Dedifferentiated amniotic fluid mesenchymal stem cell (primary cell): ENCODE measurements around the gene KIRREL3.

ENCODE experiments used
- DNase-seq: peaks from one replicate; pipeline ENCODE4 v3.0.0-alpha.2; 2016; ENCODE audit errors: extremely low spot score

The KIRREL3 gene

DNA sequence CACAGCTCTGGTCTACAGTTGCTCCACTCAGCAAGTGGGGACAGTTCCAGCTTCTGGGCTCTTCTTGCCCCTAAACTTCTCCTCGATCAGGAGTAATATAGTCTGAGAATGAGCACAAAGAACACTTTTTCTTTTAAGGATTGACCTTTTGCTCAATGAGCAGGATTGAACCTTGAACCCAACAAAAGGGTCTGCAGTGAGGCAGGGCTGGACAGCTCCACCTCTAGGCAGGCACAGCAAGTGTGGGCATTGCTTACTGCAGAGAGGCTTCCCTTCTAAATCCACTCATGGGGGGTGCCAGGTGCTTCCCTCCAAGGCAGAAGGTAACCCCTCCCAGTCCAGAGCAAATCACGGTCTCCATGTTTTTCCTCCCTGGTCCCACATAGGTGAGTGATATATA is 365.6 kb downstream of the KIRREL3 start:
- no peak for DNase-seq

DNA sequence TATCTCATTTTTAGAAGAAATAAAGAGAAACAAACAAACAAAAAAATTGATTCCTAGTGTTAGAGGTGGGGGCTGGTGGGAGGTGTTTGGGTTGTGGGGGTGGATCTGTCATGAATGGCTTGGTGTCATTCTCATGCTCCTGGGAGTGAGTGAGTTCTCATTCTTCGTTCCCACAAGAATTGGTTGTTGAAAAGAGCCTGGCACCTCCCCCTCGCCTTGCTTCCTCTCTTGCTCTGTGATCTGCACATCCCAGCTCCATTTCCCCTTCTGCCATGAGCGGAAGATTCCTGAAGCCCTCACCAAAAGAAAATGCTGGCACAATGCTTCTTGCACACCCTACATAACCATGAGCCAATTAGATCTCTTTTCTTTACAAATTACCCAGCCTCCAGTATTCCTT is 367.2 kb downstream of the KIRREL3 start:
- no peak for DNase-seq

DNA sequence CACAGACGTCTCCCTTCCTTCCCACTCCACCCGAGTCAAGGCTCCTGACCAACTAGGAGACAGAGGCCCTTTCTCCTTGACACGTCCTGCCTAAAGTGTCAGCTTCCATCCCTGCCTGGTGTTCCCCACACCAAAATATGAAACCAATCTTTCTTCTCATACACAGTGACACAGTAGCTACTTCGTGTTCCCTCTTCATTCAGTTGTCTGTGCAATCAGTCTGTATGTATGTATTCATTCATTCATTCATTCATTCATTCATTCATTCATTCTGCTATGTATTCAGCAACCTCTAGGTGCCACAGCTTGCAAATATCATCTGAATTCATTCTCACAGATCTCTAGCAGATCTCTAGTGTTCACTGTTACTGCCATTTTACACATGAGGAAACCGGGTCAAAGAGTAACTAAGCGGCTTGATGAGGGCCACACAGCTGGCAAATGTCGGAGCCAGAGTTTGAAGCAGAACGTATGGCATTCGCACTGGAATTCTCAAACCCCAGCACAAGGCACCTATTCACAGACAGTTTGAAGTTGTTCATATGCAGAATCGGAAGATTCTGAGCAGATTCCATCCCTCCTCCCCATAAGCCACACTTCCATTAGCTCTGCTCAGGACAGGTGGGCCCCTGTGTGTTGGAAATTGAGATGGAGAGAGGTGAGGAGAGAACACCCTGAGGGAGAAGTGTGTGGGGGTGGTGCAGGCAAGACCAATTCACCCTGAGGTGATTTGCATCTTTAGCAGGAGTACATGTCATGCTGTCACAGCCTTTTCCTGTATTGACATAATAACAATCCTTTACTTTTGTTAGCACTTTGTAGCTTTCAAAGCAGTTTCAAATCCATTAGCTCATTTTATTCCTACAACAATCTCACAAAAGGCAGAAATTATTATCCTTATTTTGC is 369.4 kb downstream of the KIRREL3 start:
- DNase-seq = no peak

DNA sequence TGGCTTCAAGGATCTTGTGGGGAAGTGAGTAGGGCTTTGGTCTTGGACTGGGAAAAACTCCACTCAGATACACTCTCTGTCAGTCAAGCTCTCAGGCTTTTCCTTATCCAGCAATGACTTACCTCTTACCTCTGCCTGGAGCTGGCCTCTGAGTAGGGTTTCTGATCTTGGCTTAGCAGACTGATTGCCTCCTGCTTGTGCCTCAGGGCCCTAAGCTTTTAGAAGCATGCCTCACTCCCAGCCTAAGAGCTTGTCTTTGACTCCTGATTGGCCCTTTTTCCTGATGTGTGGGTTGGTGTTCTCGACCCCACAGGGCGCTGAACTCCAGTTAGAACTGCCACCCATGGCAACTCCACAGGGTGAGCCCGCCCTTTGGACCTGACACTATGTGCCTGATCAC is 370.1 kb downstream of the KIRREL3 start:
- no peak for DNase-seq

DNA sequence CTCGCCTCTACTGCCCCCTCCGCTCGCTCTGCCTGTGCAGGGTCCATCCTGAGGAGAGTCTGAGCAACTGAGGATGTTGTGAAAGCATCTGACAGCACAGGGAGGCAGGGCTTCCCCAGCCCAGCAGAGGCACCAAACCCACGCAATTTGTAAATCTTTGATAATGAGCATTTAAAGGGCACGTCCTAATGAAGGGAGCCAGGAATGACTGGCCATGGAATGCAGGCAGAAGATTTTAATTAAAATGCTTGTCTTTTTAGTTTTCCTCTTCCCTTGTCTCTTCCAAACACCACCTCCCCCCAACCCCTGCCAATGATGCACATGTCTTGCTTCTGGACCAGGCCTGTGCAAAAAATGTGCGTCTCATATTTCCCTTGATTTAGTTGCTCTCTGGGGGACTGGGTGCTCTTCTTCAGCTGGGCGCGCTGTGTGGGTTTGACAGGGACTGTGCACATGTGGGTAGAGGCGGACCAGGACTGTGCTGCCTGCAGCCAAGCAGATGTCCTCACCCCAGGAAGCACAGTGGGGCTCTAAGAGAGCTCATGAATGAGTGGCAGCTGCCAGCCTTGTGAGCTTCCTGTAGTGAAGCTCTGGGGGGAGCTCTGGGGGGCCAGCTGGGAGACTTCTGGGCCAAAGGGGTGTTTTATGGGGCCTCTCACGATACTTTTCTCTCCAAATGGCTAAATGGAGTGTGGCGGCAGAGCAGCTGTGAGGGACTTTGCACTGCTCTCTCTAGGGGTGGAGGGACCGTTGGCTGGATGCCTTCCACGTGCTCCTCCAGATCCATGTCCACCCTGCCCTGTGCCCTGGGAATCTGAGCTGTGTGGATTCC is 371.6 kb downstream of the KIRREL3 start:
- DNase-seq = no peak

DNA sequence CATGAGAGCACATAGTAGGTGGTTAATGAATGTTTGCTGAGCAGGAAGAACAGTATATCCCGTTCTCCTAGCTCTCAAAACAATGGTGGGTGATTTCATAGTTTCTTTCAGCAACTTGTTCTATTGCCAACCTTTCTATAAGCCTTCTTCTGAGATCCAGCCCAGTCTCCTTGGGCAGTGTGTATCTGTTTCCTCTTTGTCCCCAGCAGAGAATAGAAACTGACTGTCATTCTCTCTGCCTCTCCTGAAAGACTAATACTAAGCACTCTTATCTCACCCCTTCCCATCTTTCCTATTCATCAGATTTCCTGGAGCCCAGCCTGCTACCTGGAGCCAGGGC is 372.1 kb downstream of the KIRREL3 start:
- no peak for DNase-seq

DNA sequence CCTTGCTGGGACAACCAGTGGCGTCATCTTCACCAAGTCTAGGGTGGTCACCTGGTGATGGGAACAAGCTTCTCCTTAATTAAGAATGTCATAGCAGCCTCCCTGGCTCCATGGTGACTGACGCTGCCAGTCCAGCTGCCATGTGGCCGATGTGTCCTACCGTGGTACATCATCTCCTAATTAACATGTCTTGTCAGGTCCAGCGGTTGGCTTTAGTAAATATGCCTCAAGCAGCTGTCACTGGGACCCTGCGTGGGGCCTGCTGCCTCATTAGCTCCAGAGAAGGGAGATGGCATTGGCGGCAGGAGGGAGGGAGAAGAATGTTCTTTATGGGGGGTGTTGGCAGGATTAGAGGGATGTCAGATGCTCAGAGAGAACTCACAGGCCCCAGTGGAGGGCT is 373.1 kb downstream of the KIRREL3 start:
- no peak for DNase-seq

DNA sequence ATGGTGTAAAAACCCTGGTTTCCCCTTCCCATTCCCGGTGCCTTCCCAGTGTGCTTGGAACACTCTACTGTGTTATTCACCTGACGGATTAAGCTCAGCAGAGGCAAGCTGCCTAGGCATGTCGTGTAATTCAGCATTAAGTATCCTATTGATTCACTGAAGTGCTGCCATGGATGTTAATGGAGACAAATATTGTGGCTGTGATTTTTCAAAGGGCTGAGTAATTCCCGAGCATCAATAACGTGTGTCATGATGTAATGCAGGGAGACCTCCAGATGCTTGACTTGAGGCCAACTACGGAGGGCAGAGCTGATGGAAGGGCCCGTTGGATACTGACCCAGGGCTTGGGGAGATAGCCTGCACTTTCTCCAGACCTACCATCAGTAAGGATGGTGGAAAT is 376.1 kb downstream of the KIRREL3 start:
- no peak for DNase-seq

DNA sequence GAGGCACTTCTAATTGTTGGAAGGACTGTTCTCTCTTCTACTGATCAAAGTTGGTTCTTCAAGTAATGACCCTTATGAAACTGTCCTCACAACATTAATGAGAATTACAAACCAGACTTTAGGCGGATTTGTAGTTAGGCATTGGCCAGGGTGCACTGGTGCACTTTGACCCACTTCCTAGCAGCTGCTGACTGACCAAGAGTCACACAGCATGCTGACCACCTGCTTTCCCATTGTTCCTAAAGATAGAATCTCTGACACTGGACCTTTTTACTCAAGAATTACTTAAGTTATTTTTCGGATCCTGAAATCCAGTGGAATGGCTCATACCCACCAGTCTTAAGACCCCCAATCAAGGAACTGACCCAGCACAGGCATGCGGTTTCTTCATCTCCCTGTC is 381.1 kb downstream of the KIRREL3 start:
- DNase-seq = no peak

DNA sequence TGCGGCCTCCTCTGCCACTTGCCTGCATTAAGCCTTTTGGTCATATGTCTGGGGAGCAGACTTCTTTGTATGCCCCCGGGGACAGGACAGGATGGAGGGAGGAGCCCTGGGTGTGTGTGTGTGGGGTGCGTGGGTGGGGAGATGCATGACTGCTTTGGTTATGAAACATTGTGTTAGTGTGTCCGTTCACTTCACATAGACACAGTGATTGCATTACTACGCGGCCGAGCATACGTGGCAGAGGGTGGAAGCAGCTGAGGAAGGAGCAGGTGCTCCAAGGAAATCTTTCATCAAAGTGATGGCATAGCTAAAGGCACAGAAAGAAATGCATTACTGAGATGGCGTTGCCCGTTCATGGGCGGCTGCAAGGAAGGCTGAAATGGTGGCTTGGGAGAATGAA is 384.7 kb downstream of the KIRREL3 start:
- DNase-seq = no peak

DNA sequence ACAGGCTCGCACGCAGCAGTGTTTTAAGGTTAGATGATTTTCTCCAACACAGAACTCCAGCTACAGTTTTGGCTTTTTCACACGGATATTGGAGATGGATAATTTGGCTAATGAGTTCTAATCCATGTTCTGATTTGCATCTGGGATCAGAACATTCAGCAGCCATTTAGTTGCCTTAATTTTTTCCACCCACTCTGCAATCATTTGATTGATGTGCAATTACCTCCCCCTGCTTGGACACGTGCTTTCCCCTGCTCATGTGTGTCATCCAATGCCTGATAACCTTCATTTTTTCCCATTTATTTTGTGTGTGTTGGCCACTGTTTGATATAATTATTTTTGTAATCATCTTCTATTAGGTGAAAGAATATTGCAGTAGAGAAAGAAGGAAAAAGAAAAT is 387.3 kb downstream of the KIRREL3 start:
- no peak for DNase-seq

DNA sequence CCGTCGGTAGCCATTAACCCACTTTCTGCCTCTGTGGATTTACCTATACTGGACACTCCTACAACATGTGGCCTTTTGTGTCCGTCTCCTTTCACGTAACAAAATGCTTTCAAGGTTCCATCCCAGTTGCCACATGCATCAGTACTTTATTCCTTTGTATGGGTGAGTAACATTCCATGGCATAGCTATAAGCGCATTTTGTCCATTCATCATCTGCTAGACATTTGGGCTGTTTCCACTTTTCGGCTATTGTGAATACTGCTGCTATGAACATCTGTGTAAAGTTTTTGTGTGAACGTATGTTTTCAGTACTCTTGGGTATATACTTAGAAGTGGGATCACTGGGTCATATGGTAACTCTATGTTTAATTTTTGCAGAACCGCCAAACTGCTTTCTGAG is 387.9 kb downstream of the KIRREL3 start:
- no peak for DNase-seq

DNA sequence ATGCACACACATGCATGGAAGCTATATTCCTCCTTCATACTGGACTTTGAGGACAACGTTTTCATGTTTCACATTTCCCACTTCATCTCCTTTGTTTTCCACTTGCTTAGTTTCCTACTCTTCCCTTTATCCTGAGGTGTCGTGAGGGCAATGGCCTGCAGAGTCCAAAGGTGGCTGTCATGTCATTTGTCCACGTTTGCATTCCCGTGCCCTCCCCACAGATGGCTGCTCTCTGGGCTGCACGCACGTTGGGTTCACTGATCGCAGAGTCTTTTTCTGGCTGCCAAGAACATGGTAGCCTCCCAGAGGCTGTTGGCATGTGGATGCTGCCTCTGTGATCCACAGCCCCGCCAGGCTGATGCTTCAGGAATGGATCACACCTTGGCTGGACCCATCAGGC is 389.1 kb downstream of the KIRREL3 start:
- DNase-seq = no peak

DNA sequence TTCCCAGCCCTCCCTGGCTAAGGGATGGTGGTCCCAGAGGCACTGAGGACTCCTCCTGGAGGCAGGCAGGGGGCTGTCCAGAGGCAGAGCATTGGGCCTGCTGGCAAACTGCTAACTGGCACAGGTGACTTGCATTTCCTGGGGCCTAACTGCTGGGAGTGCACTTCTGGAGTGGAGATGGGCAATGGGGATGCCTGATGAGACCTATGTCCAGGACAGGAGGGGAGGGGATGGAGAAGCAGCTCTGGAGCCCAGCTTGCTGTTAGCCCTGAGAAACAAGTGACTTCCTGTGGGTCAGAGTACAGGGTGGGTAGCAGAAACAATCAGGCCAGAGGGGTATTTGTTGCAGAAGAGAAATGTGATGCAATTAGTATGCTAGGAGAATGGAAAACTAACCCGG is 391.9 kb downstream of the KIRREL3 start:
- no peak for DNase-seq

DNA sequence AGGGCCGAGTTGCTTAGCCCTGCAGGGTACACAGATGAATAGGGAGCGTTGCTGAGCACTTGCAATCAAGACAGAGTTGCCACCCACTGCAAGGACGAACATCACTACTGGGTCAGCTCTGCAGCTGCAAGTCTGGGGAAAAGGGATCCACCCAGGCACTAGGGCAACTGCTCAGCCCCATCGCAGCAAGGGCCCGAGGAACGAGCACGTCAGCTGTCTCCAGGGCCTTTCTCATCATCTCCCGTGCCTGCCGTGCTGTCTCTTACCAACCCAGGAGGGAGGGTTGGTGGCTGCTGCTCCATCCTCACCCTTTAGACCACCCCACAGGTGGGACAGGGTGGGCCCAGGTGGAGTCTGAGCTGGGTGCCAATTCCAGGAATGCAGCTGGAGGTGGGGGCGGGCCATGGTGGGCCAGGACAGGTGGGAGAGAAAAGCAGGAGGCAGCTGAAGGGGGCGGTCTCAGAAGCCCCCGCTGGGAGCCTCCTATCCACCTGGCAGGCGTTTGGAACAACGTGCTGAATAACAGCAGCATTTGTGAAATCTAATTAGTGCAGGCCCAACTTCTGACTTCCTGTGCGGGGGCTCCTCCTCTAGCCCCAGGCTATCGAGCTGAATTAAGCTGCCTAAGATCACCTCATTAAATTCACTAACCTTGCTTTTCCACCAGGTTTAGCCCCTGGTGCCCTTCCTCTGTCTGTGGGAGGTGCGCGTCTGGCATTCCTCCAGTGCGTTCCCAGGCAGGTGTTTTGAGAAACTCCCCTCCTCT is 392.6 kb downstream of the KIRREL3 start:
- no peak for DNase-seq

DNA sequence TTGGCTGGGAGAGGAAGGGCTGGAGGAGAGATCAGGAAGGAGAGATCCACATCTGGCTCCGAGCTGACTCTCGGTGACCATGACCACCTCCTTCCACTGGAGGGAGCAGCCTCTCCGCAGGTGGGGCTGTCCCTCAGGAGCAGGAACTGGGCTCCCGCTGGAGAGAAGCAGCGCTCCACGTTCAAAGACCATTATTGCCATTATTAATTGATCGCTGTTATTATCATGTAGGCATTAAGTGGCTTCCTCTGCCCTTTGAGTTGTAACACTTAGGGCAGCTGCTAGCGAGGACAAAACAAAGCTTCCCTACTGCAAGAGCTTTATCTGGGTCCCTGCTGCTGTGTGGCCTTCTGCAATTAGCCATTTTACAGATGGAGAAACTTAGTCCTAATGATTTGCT is 393.2 kb downstream of the KIRREL3 start:
- DNase-seq = peak; percentile 67

DNA sequence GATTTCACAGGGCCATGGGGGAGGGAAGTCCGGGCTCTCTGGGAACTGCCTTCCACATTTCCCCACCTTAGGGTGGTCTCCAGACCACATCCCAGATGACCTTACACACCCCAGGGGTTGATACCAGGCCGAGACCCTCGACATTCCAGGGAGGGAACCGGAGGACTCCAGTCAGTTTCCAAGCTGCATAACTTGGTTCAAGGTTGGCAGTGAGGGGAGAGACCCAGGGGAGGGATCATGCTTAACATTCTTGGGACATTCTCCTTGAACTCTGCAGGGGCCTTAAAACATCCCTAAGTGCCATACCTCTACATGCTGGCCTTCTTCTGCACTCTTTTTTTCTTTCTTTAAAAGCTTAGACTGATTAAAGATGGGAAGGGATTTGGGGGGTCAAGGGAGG is 394.1 kb downstream of the KIRREL3 start:
- DNase-seq = no peak

DNA sequence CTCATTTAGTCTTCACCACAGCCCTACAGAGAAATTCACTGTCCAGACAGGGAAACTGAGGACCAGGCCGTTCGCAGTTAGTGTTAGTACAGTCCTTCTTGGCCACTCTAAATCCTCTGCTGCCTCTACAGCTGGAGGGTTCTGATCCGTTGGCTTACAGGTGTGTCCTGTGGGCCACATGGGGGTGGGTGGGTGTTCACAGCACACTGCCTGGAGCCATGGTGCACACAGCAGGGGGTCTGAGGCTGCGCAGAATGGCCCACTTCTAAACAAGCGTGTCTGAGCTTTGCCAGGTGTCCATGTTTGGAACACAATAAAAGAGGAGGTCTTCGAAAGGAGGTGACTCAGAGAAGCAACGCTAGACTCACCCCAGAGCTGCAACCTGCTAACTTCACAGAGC is 396.1 kb downstream of the KIRREL3 start:
- DNase-seq = no peak

DNA sequence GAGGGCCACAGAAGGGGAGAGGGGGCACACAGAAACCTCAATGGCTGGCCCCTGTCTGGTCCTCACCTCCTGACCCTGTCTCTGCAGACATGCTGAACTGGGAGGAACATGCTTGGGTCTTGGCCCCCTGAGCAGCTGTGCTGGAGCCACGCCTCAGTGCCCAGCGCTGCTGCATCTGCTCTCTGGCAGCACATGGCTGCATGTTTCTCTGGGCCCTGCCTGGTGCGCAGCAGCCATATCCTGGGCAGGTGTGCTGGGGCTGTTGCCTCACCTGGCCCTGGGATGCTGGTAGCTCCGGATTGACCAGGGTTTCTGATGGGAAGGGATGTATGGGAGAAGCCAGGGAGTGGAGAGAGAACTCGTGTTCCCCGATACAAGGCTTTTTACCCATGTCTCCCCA is 397.1 kb downstream of the KIRREL3 start:
- no peak for DNase-seq

DNA sequence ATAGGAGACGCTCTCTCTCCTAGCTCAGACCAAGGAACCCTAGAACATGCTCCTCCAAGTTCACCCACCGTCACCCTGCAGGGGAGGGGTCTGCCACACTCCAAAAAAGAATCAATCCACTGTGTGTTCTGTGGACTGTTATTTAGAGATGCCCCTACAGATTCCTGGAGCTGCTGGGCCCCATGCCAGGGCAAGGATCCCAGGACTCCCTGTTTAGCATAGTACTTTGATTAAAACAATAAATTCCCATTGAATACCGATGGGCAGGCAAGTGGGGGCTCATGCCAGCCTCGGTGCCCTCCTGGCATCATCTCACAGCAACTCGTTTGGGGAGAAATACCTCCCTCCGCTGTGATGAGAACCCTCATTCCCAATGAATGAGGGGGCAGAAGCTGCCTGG is 397.6 kb downstream of the KIRREL3 start:
- no peak for DNase-seq

DNA sequence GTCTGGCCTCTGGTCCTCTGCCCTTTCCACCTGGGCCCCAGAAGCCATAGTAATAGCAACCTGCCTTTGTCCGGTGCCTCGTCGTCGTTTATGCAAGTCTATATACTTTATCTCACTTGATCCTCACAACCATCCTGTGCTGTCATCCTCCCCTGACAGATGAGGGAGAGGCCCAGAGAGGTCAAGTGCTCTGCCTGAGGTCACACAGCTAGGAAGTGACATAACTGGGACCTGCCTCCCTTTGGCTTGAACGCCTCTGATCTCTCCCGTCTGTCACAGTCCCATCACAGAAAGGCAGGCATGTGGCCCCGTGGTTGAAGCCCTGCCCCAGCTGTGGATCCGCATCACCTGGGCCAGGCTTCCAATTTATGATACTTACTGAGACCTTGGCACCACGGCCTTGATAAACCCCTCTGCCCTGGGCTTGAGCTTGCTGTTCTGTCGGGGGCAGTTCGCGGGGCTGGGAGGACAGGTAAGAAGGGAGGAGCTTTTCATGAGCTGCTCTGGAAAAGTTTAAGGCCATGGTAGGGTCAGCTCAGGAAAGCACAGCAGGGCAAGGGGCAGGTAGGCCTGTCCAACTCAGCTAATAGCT is 398.1 kb downstream of the KIRREL3 start:
- DNase-seq = no peak
